Motor neuron (in vitro differentiated cells): ENCODE results near the gene GOLGA6L22. TPM values are rescaled to one million over a fixed set of nuclear protein-coding genes. Genes with fewer than 3 reads are reported as not detected.
"Not testable (repeated sequence)": the region's sequence is repeated elsewhere in the genome, so short reads cannot be mapped to it uniquely, and the experiment has no call there.

Experiments
- ATAC-seq, 8 experiments: fragments of 200-7000 bp; cut with Tn5 transposase; replicated peaks in 6 of 8; 2 replicates each; pipeline ENCODE4 v1.8.0; 2021; ENCODE audit warnings: mild to moderate bottlenecking in 8 of 8, moderate library complexity in 8 of 8
- H3K27ac ChIP-seq, 2 donors: fragments of 250-450 bp; sonication (Bioruptor Pico); 2 replicates each; pipeline ENCODE4 v1.9.0; 2021; ENCODE audit warnings: antibody characterized with exemption in 2 of 2, mild to moderate bottlenecking in 2 of 2, moderate library complexity in 1 of 2
- H3K4me1 ChIP-seq, 2 donors: fragments of 250-450 bp; sonication (Bioruptor Pico); replicated peaks in 1 of 2; 2 replicates each; pipeline ENCODE4 v1.6.1; 2021; ENCODE audit warnings: antibody characterized with exemption in 2 of 2, mild to moderate bottlenecking in 2 of 2, moderate library complexity in 1 of 2
- H3K4me3 ChIP-seq, 5 donors: fragments of 250-450 bp; sonication (Bioruptor Pico); 2 replicates each; pipeline ENCODE4 v1.9.0; 2021; ENCODE audit warnings: antibody characterized with exemption in 5 of 5, mild to moderate bottlenecking in 5 of 5, moderate library complexity in 4 of 5
- WGBS, 10 experiments: fragments of 450-650 bp; shearing (Covaris generic); methylation state at CpG; one replicate each; pipeline ENCODE4 v1.0.0; 2022; 5-methylcytosine and 5-hydroxymethylcytosine counted together
- in situ Hi-C, 9 experiments: fragments of 400-800 bp; cut with MboI; loops; one replicate each; pipeline ENCODE4 v1.15.0; 2021; ENCODE audit warnings: low sequenced_read_pairs in 9 of 9, low pct_unique_long_range_greater_than_20kb in 2 of 9; ENCODE audit not compliant: unreplicated experiment in 9 of 9
- total RNA-seq, 8 experiments: library from RNA; unstranded; fragments of 300-600 nt; gene quantifications; 2 replicates each; pipeline versions ENCODE4 v1.2.3 to v1.2.4, GENCODE V29; 2022

GOLGA6L22 gene
- total RNA-seq, 8 experiments from 2014 or later = 0.05 to 1.4 (median 0.38) TPM; not detected in 1

DNA sequence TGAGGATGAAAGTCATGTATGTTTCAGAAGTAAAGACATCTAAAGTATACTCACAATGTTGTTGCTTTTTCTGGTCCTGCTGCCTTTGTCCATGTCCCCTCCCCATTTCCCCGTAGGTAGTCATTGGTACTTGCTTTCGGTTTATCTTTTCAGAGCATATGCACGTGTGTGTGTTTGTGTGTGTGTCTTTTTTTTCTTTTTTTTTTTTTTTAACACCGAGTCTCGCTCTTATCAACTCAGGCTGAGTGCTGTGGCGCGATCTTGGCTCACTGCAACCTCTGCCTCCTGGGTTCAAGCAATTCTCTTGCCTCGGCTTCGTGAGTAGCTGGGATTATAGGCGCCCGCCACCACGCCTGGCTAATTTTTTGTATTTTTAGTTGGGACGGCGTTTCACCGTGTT is 57.4 kb downstream of the GOLGA6L22 start:
- no CpG with 5 or more reads among the region's 15 CpGs for WGBS, 10 experiments

More for the DNA sequence above, 57.4 kb downstream of the GOLGA6L22 start:
- H3K27ac ChIP-seq, H3K4me3 ChIP-seq, ATAC-seq, H3K4me1 ChIP-seq, in situ Hi-C loops: not testable (repeated sequence)
